PFSK-1 (cell line): ENCODE measurements around the gene CDCA5.

ENCODE experiments used
- FOXP2 ChIP-seq: optimal IDR thresholded peaks from 2 replicates; pipeline ENCODE3; 2011; ENCODE audit warnings: borderline replicate concordance, control low read depth, inconsistent platforms; ENCODE audit not compliant: insufficient read depth; ENCODE audit errors: extremely low read length, extremely low read depth
- POLR2AphosphoS5 ChIP-seq: IDR thresholded peaks from 2 replicates; pipeline ENCODE4 v1.6.1; 2012; ENCODE audit warnings: low read depth, mild to moderate bottlenecking, control low read depth, low read length, moderate library complexity
- REST ChIP-seq, 2 experiments: IDR thresholded peaks; 2 replicates each; pipeline versions ENCODE4 v1.6.1 to v1.8.0; 2011 to 2012; ENCODE audit warnings: low read depth in 2 of 2, low read length in 2 of 2, control low read depth in 1 of 2, inconsistent platforms in 1 of 2, mild to moderate bottlenecking in 1 of 2, moderate library complexity in 1 of 2; ENCODE audit not compliant: insufficient read depth in 1 of 2
- SIN3A ChIP-seq: IDR thresholded peaks from 2 replicates; pipeline ENCODE4 v1.6.1; 2012; ENCODE audit warnings: mild to moderate bottlenecking, low read length, moderate library complexity, borderline replicate concordance; ENCODE audit not compliant: insufficient read depth
- TAF1 ChIP-seq: IDR thresholded peaks from 2 replicates; pipeline ENCODE4 v1.6.1; 2012; ENCODE audit warnings: low read length, control low read depth, borderline replicate concordance; ENCODE audit not compliant: insufficient read depth

The CDCA5 gene

GRCh38 chr11:65103476-65103875 is 19.6 kb upstream of the CDCA5 start:
- no peak for TF ChIP-seq SIN3A
- no peak for TF ChIP-seq POLR2AphosphoS5
- TF ChIP-seq REST (IDR thresholded peaks at IDR 0.05; ENCODE audit: insufficient read depth in 1 of 2, low read depth in 2 of 2, low read length in 2 of 2) = no peak
- no peak for TF ChIP-seq TAF1
- no peak for TF ChIP-seq FOXP2

GRCh38 chr11:65102142-65103095 is 18.6 kb upstream of the CDCA5 start:
- TF ChIP-seq REST (IDR thresholded peaks at IDR 0.05; ENCODE audit: insufficient read depth in 1 of 2, low read depth in 2 of 2, low read length in 2 of 2) = no peak
- 0 out of 2 replicates have a peak, but pooled peaks have one; percentile 21 for TF ChIP-seq SIN3A

- TF ChIP-seq FOXP2 = no peak
- TF ChIP-seq TAF1 = no peak
- no peak for TF ChIP-seq POLR2AphosphoS5
- no peak for TF ChIP-seq SIN3A
- no peak for TF ChIP-seq REST (IDR thresholded peaks at IDR 0.05; ENCODE audit: insufficient read depth in 1 of 2, low read depth in 2 of 2, low read length in 2 of 2)
Observed at GRCh38 chr11:65100674-65101350, 17.0 kb upstream of the CDCA5 start.

- no peak for TF ChIP-seq TAF1
- no peak for TF ChIP-seq POLR2AphosphoS5
- TF ChIP-seq REST (IDR thresholded peaks at IDR 0.05; ENCODE audit: insufficient read depth in 1 of 2, low read depth in 2 of 2, low read length in 2 of 2) = no peak
- TF ChIP-seq FOXP2 = no peak
- TF ChIP-seq SIN3A = no peak
Observed at GRCh38 chr11:65096926-65097325, 13.1 kb upstream of the CDCA5 start.
